GM20000 (cell line): ENCODE results near the gene PPP1R12C.
A peak's percentile ranks its signal among the peaks of the same experiment; 100 is the strongest.

Experiments used
- DNase-seq: peaks from one replicate; pipeline ENCODE4 v3.0.0; 2012; ENCODE audit warnings: low spot score
- TF ChIP-seq, protein P1 (sequence below): IDR thresholded peaks from 2 replicates; pipeline ENCODE4 v1.5.1; 2012; ENCODE audit warnings: mild to moderate bottlenecking, control low read depth; ENCODE audit errors: extremely low read depth, missing control alignments

Gene PPP1R12C

GRCh38 chr19:55116859-55117662 lies at the start of gene PPP1R12C:
Gene PPP1R12C, minus strand, starts transcription at chr19:55117637. Its CDS starts 94 bp downstream, at chr19:55117543.
- TF ChIP-seq, protein P1, sequence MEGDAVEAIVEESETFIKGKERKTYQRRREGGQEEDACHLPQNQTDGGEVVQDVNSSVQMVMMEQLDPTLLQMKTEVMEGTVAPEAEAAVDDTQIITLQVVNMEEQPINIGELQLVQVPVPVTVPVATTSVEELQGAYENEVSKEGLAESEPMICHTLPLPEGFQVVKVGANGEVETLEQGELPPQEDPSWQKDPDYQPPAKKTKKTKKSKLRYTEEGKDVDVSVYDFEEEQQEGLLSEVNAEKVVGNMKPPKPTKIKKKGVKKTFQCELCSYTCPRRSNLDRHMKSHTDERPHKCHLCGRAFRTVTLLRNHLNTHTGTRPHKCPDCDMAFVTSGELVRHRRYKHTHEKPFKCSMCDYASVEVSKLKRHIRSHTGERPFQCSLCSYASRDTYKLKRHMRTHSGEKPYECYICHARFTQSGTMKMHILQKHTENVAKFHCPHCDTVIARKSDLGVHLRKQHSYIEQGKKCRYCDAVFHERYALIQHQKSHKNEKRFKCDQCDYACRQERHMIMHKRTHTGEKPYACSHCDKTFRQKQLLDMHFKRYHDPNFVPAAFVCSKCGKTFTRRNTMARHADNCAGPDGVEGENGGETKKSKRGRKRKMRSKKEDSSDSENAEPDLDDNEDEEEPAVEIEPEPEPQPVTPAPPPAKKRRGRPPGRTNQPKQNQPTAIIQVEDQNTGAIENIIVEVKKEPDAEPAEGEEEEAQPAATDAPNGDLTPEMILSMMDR: no peak

DNA sequence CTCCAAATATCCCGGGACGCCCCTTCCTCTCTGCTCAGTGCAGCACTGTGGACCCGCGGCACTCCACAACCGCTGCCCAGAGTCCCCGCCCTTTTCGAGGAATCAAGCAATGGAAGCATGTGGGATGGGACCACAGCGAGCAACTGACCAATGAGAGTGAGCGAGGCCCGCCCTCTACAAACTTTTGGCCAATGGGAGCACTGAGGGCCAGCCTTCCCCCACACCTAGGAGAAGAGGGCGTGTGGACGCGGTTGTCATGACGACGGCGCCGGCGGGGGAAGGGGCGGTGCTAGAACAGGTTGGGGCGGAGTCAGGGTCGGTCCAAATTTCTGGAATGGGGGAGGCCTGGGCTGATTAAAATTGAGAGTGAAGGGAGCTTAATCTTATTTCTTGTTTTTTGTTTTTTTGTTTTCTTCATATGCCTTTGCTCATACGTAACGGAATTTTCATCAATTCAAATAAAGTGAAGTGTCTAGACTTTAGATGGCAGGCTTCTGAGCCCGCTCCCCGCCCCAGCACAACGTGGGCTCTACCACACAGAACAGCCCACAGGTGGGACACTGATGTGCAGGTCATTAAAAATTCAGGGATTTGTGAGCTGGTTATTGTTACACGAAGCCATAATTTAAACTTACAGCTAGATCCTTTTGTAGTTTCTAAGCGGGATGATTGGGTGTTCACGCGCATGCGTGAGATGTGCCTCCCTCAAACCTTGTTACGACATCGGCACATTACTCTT lies 49.3 kb upstream of the PPP1R12C start, which contains the start of gene DNAAF3:
TSS of gene DNAAF3 (minus strand) at position 84 of the 739 bp plus-strand sequence. CDS start 200 bp downstream, outside the sequence.
- peak; percentile 96 for DNase-seq
- TF ChIP-seq, protein P1: no peak

More at GRCh38 chr19:55116859-55117662, at the start of gene PPP1R12C:
- no peak for DNase-seq

DNA sequence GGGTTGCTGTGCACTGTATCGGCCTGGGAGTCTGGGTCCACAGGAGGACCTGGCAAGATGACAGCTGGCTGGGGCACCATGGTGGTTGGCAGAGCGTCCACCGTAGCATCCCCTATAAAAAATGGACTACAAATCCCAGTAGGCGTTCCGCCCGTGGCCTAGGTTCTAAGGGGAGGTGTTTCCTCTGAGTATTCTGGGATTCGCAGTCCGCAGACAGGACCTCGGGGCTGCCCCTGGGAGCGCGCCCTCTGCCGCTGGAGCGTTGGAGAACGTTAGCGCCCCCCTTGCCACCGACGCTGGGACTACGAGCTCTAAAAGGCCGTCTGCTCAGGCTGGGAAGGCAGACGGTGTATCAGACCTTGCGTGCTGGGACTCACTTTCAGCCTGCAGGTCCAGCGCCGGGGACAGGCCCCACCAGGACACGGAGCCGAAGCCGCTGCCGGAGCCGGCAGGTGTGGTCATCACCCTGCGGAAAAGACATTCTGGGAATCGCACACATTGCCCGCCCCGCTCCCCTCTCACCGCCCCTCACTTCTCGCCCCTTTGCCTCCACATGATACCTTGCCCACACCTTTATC lies 48.6 kb upstream of the PPP1R12C start:
- no peak for DNase-seq

DNA sequence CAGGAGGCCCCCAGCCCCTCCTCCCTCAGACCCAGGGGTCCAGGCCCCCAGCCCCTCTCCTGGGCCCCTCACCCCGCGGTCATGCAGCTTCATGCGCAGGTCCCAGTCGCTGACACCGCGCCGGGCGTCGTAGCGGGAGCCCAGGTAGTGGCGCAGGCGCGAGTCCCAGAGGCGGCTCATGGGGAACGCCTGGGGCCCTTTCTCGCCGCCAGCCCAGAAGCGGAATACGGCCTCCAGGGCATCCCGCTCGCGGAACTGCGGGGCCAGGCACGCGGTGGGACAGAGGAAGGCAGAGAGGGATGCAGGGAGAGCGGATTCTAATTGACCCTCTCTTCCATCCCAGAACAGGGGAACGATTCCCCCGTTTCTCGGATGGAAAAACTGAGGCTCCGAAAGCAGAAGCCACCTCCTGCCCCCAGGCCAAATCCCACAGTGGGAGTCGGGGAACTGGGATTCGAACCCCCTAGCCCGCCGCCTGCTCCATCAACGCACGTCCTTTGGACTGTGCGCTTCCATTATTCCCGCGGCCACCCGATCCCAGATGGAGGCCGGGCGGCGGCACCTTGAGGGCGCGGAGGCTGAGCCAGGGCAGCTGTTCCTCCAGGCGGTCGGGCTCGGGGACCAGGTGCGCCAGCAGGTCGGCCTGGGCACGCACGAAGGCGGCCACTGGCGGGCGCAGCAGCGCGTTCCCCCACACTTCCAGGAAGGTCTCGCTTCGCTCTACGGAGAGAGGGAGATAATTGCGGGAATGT lies 44.3 kb upstream of the PPP1R12C start:
- TF ChIP-seq, protein P1: no peak
- no peak for DNase-seq

More for the DNA sequence above, 48.6 kb upstream of the PPP1R12C start:
- TF ChIP-seq, protein P1: peak; percentile 3

DNA sequence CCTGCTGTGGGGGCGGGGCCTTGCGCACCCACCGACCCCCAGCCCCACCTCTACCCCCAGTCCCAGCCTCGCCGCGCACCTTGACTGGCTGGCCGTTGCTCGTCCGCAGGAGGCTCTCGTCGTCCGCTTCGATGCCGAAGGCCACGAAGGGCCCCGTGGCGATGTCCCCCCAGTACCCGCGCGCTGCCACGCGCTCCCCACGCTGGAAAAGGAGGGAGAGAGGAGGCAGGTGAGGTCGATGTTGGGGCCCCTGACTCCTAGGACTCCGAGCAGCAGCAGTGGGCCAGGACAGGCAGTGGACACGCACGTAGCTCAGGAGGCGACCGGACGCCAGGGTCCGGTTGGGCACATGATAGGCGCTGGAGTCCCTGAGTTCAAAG lies 43.5 kb upstream of the PPP1R12C start:
- TF ChIP-seq, protein P1: no peak
- no peak for DNase-seq

GRCh38 chr19:55160128-55160985 lies 42.9 kb upstream of the PPP1R12C start:
- DNase-seq: peak; percentile 98
- TF ChIP-seq, protein P1: peak; percentile 92
